Fibroblast of lung (primary cell): ENCODE data around the gene KCNMB4. TPM values are rescaled to one million over a fixed set of nuclear protein-coding genes. Genes with fewer than 3 reads are reported as not detected.

Source experiments
- DNase-seq, 2 donors: peaks; one replicate each; pipeline versions ENCODE4 v3.0.0 to v3.0.0-alpha.2; 2010; ENCODE audit warnings: low read depth in 2 of 2
- H2AFZ ChIP-seq: 2 replicates; pipeline ENCODE4 v1.5.1; 2012; ENCODE audit warnings: low read length, control low read depth, inconsistent platforms
- H3K27ac ChIP-seq: 2 replicates; pipeline ENCODE4 v1.5.1; 2011; ENCODE audit warnings: low read length, control low read depth; ENCODE audit not compliant: insufficient read depth
- H3K27me3 ChIP-seq: 2 replicates; pipeline ENCODE4 v1.5.1; 2011; ENCODE audit warnings: mild to moderate bottlenecking, low read length; ENCODE audit not compliant: control insufficient read depth, insufficient read depth
- H3K36me3 ChIP-seq: 2 replicates; pipeline ENCODE4 v1.5.1; 2011; ENCODE audit warnings: low read length; ENCODE audit not compliant: control insufficient read depth, insufficient read depth
- H3K4me1 ChIP-seq: 2 replicates; pipeline ENCODE4 v1.5.1; 2011; ENCODE audit warnings: low read length; ENCODE audit not compliant: control insufficient read depth, insufficient read depth; ENCODE audit errors: extremely low read depth
- H3K4me2 ChIP-seq: 2 replicates; pipeline ENCODE4 v1.5.1; 2011; ENCODE audit warnings: low read length, control low read depth; ENCODE audit not compliant: insufficient read depth; ENCODE audit errors: extremely low read depth
- H3K4me3 ChIP-seq, 4 experiments: fragments of 200-600 bp in 1 of 4; sonication (generic) in 1 of 4; replicated peaks in 1 of 4; 2 replicates each; pipeline ENCODE4 v1.5.1; 2011 to 2016; ENCODE audit warnings: low read length in 4 of 4, low read depth in 3 of 4, mild to moderate bottlenecking in 3 of 4, control low read depth in 2 of 4, inconsistent platforms in 1 of 4, mixed read lengths in 1 of 4; ENCODE audit not compliant: insufficient read depth in 1 of 4; ENCODE audit errors: control extremely low read depth in 1 of 4
- H3K79me2 ChIP-seq: 2 replicates; pipeline ENCODE4 v1.5.1; 2012; ENCODE audit warnings: mild to moderate bottlenecking, low read length, inconsistent platforms; ENCODE audit not compliant: control insufficient read depth, insufficient read depth
- H3K9ac ChIP-seq: 2 replicates; pipeline ENCODE4 v1.5.1; 2011; ENCODE audit warnings: mild to moderate bottlenecking, low read length, control low read depth; ENCODE audit not compliant: insufficient read depth
- H3K9me3 ChIP-seq: 2 replicates; pipeline ENCODE4 v1.5.1; 2012; ENCODE audit warnings: low read depth, low read length; ENCODE audit not compliant: control insufficient read depth, insufficient read depth
- H4K20me1 ChIP-seq: 2 replicates; pipeline ENCODE4 v1.5.1; 2011; ENCODE audit warnings: low read length; ENCODE audit not compliant: control insufficient read depth, insufficient read depth; ENCODE audit errors: extremely low read depth
- EZH2 ChIP-seq: IDR thresholded peaks from 2 replicates; pipeline ENCODE4 v1.5.1; 2012; ENCODE audit warnings: low read length, control low read depth, mild to moderate bottlenecking; ENCODE audit errors: missing control alignments
- polyA plus RNA-seq, 2 donors: library from polyadenylated mRNA; depleted of rRNA in 1 of 2; stranded (reverse) in 1 of 2; unstranded in 1 of 2; fragments of >200 nt; gene quantifications; 2 replicates each; pipeline ENCODE4 v1.2.1, GENCODE V29; 2011 to 2012; ENCODE audit warnings: missing spikeins in 1 of 2
- total RNA-seq: library from RNA; depleted of rRNA; stranded (reverse); fragments of >200 nt; gene quantifications from 2 replicates; pipeline ENCODE4 v1.2.1, GENCODE V29; 2014
- TF ChIP-seq, protein P1 (sequence below), 2 donors: IDR thresholded peaks in 1 of 2; conservative IDR thresholded peaks in 1 of 2; 1 replicate in 1 of 2; 2 replicates in 1 of 2; pipeline ENCODE4 v1.5.1; 2011 to 2012; ENCODE audit warnings: low read length in 2 of 2, control low read depth in 1 of 2, inconsistent platforms in 1 of 2, low read depth in 1 of 2, mild to moderate bottlenecking in 1 of 2

The KCNMB4 gene
- total and polyA plus RNA-seq, 2 donors (not counting 1 experiment from before 2014, with no cell fraction given) = 0.33 to 0.66 TPM

DNA sequence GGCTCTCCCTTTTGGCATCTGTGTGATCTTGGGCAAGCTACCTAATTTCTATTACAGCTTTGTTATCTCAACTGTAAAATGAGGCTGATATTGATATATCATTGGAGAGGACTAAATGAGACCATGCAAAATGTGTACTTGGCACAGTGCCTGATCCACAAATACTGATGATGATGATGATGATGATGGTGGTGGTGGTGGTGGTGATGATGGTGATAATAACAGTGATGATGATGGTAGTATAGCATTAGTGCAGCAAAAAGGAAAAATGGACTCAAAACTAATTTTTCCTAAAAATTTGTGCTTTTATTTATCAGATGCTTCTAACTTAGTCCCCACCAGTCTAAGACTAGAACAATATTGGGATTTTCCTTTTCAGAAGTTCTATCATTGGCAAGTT is 70.7 kb downstream of the KCNMB4 start:
- TF ChIP-seq EZH2 = no peak
- TF ChIP-seq, protein P1, sequence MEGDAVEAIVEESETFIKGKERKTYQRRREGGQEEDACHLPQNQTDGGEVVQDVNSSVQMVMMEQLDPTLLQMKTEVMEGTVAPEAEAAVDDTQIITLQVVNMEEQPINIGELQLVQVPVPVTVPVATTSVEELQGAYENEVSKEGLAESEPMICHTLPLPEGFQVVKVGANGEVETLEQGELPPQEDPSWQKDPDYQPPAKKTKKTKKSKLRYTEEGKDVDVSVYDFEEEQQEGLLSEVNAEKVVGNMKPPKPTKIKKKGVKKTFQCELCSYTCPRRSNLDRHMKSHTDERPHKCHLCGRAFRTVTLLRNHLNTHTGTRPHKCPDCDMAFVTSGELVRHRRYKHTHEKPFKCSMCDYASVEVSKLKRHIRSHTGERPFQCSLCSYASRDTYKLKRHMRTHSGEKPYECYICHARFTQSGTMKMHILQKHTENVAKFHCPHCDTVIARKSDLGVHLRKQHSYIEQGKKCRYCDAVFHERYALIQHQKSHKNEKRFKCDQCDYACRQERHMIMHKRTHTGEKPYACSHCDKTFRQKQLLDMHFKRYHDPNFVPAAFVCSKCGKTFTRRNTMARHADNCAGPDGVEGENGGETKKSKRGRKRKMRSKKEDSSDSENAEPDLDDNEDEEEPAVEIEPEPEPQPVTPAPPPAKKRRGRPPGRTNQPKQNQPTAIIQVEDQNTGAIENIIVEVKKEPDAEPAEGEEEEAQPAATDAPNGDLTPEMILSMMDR (conservative IDR thresholded peaks at IDR 0.05 in 1 of 2, IDR thresholded peaks at IDR 0.05 in 1 of 2; ENCODE audit: low read depth in 1 of 2, low read length in 2 of 2) = no peak

DNA sequence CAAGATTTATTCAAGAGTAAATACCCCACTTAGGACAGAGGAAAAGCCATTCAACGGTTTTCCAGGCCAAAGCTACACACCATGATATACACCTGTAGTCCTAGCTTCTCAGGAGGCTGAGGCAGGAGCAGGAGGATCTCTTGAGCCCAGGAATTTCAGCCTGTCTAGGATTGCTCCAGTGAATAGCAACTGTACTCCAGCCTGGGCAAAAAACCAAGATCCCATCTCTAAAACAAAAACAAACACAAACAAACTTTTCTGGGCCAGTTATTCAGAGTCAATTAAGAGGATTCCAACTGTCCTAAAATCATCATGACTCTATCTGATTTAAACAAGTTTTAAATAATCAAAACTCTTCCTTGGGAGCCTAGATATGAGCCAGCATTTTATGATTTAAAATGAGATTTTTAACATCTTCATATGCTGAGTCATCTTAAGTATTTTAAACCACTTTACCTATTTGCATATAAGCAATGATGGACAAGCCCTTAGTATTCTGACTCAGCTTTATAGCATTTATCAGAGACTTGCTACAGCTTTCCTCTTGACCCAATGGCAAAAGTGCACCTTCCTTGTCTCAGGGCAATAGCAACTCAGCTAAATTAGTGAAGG is 77.1 kb downstream of the KCNMB4 start:
- Histone ChIP-seq H3K27ac (no peak overlapping the region), H3K4me1 (no peaks in the 10 kb centered on the region), H4K20me1 (no peaks in the 10 kb centered on the region), H3K9ac (no peak overlapping the region), H3K79me2 (no peaks in the 10 kb centered on the region), H3K36me3 (no peaks in the 10 kb centered on the region), H3K9me3 (no peaks in the 10 kb centered on the region), H3K4me2 (no peak overlapping the region), H3K27me3 (no peaks in the 10 kb centered on the region), H3K4me3 (no peak overlapping the region), H2AFZ (no peak overlapping the region)
- peak in 1 of 2 donors; percentile 58 for DNase-seq
- TF ChIP-seq EZH2 = no peak

More for the DNA sequence above, 70.7 kb downstream of the KCNMB4 start:
- no peaks in the 10 kb centered on the region for H4K20me1 ChIP-seq
- H3K27me3 ChIP-seq = no peaks in the 10 kb centered on the region
- DNase-seq = no peak
- H3K4me2 ChIP-seq = no peak overlapping the region
- H3K4me3 ChIP-seq = no peak overlapping the region
- no peaks in the 10 kb centered on the region for H3K9me3 ChIP-seq
- H3K79me2 ChIP-seq = no peaks in the 10 kb centered on the region
- no peak overlapping the region for H2AFZ ChIP-seq
- no peaks in the 10 kb centered on the region for H3K36me3 ChIP-seq
- no peak overlapping the region for H3K9ac ChIP-seq
- no peak overlapping the region for H3K27ac ChIP-seq
- no peaks in the 10 kb centered on the region for H3K4me1 ChIP-seq

DNA sequence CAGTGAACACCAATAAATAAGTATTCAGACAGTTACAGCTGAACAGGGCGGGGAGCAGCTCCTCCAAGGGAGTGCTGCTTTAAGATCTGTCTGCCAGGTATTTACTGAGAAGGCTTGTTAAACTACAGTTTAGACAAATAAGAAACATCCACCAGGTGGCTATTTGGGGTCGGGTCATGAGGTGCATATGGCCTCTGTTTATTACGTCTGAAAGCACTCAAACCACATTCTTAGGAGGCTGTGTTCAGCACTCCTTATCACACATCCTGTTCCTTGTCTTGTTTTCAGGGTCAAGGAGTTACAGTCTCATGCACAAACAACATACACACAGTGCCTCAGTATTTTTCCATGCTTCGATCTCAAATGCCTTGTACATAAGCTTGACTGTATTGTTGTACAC is 78.8 kb downstream of the KCNMB4 start:
- Histone ChIP-seq H3K27ac (no peak overlapping the region), H3K79me2 (no peaks in the 10 kb centered on the region), H3K36me3 (no peaks in the 10 kb centered on the region), H3K4me1 (no peaks in the 10 kb centered on the region), H3K4me3 (no peak overlapping the region), H2AFZ (no peak overlapping the region), H3K27me3 (no peaks in the 10 kb centered on the region), H3K4me2 (no peak overlapping the region), H4K20me1 (no peaks in the 10 kb centered on the region), H3K9ac (no peak overlapping the region), H3K9me3 (no peaks in the 10 kb centered on the region)
- no peak for DNase-seq
- no peak for TF ChIP-seq EZH2

DNA sequence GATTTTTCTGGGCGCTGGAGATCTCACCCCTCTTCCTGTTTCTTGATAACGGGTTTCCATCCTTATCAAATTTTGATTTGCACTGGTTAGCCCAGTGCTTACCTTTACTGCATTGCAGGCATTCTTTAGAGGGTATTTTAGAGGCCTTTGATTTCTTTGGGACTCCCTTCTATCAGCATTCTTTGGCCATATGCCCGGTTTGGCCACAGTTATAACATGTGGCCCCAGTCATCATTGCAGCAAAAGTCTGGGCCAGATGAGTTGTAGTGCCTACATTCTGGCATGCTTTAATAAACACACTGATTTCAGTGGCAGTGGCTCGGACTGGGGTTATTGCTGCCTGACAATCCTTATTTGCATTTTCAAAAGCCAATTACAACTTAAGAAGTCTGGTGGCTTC is 82.3 kb downstream of the KCNMB4 start:
- Histone ChIP-seq H3K4me3 (no peak overlapping the region), H3K27me3 (no peaks in the 10 kb centered on the region), H3K79me2 (no peaks in the 10 kb centered on the region), H3K9me3 (no peaks in the 10 kb centered on the region), H2AFZ (no peak overlapping the region), H3K4me2 (no peak overlapping the region), H3K9ac (no peak overlapping the region), H3K27ac (no peak overlapping the region), H4K20me1 (no peaks in the 10 kb centered on the region), H3K36me3 (no peaks in the 10 kb centered on the region), H3K4me1 (no peaks in the 10 kb centered on the region)
- peak in 1 of 2 donors; percentile 34 for DNase-seq
- no peak for TF ChIP-seq EZH2
- TF ChIP-seq, protein P1 (conservative IDR thresholded peaks at IDR 0.05 in 1 of 2, IDR thresholded peaks at IDR 0.05 in 1 of 2; ENCODE audit: low read depth in 1 of 2, low read length in 2 of 2) = no peak
